ENCODE results near the gene CUEDC2.

CUEDC2 gene

GRCh38 chr10:102467318-102467717, 34.9 kb upstream of the CUEDC2 start:
- Histone ChIP-seq H3K79me2 (ENCODE audit: insufficient read depth, low read length) (no peaks in the 10 kb centered on the region), H3K36me3 (ENCODE audit: insufficient read depth, low read length) (peaks cover 8% of the 10 kb centered on the region), H3K27ac (ENCODE audit: low read depth, low read length, poor library complexity, severe bottlenecking) (no peak overlapping the region), H3K4me2 (ENCODE audit: low read length) (no peak overlapping the region), H3K9me2 (ENCODE audit: low read depth, low read length) (no peaks in the 10 kb centered on the region), H3K9me3 (ENCODE audit: low read length) (no peaks in the 10 kb centered on the region), H3K4me1 (ENCODE audit: insufficient read depth, low read length, severe bottlenecking) (peaks cover 17% of the 10 kb centered on the region), H4K20me1 (ENCODE audit: insufficient read depth, low read length) (no peaks in the 10 kb centered on the region), H3F3A (ENCODE audit: insufficient read depth, low read length) (no peaks in the 10 kb centered on the region), H3K27me3 (ENCODE audit: insufficient read depth, low read length) (no peaks in the 10 kb centered on the region), H2AFZ (ENCODE audit: low read length) (no peak overlapping the region), H3K9ac (ENCODE audit: low read length) (no peak overlapping the region), H3K4me3 (ENCODE audit: low read depth, low read length, poor library complexity, severe bottlenecking) (no peak overlapping the region)
- TF ChIP-seq EZH2 (IDR thresholded peaks at IDR 0.05; ENCODE audit: borderline replicate concordance, low read length) (no peak), CTCF (IDR thresholded peaks at IDR 0.05; ENCODE audit: low read length) (no peak)

- Histone ChIP-seq H3K9me2 (ENCODE audit: low read depth, low read length) (no peaks in the 10 kb centered on the region), H3K9me3 (ENCODE audit: low read length) (no peaks in the 10 kb centered on the region), H3K27ac (ENCODE audit: low read depth, low read length, poor library complexity, severe bottlenecking) (no peak overlapping the region), H3K27me3 (ENCODE audit: insufficient read depth, low read length) (no peaks in the 10 kb centered on the region), H3K4me2 (ENCODE audit: low read length) (no peak overlapping the region), H3K36me3 (ENCODE audit: insufficient read depth, low read length) (peaks cover 8% of the 10 kb centered on the region), H3K4me1 (ENCODE audit: insufficient read depth, low read length, severe bottlenecking) (peaks cover 30% of the 10 kb centered on the region), H3K9ac (ENCODE audit: low read length) (no peak overlapping the region), H4K20me1 (ENCODE audit: insufficient read depth, low read length) (no peaks in the 10 kb centered on the region), H3K79me2 (ENCODE audit: insufficient read depth, low read length) (no peaks in the 10 kb centered on the region), H2AFZ (ENCODE audit: low read length) (no peak overlapping the region), H3K4me3 (ENCODE audit: low read depth, low read length, poor library complexity, severe bottlenecking) (no peak overlapping the region), H3F3A (ENCODE audit: insufficient read depth, low read length) (no peaks in the 10 kb centered on the region)
- TF ChIP-seq CTCF (IDR thresholded peaks at IDR 0.05; ENCODE audit: low read length) (no peak), EZH2 (IDR thresholded peaks at IDR 0.05; ENCODE audit: borderline replicate concordance, low read length) (no peak)
Observed at GRCh38 chr10:102465466-102465865, 33.1 kb upstream of the CUEDC2 start.

GRCh38 chr10:102463983-102464382, 31.6 kb upstream of the CUEDC2 start:
- peaks cover 31% of the 10 kb centered on the region for H3K4me1 ChIP-seq (ENCODE audit: insufficient read depth, low read length, severe bottlenecking)
- no peaks in the 10 kb centered on the region for H3K79me2 ChIP-seq (ENCODE audit: insufficient read depth, low read length)
- no peaks in the 10 kb centered on the region for H4K20me1 ChIP-seq (ENCODE audit: insufficient read depth, low read length)
- no peaks in the 10 kb centered on the region for H3K9me2 ChIP-seq (ENCODE audit: low read depth, low read length)
- peak overlapping the region; percentile 94 for H3K27ac ChIP-seq (ENCODE audit: low read depth, low read length, poor library complexity, severe bottlenecking)
- TF ChIP-seq EZH2 (IDR thresholded peaks at IDR 0.05; ENCODE audit: borderline replicate concordance, low read length): no peak
- TF ChIP-seq CTCF (IDR thresholded peaks at IDR 0.05; ENCODE audit: low read length): no peak
- H3K9ac ChIP-seq (ENCODE audit: low read length): peak overlapping the region; percentile 75; the same call in 1 of the 2 replicates
- H3K27me3 ChIP-seq (ENCODE audit: insufficient read depth, low read length): no peaks in the 10 kb centered on the region
- H2AFZ ChIP-seq (ENCODE audit: low read length): no peak overlapping the region
- H3K4me2 ChIP-seq (ENCODE audit: low read length): peak overlapping the region; percentile 94
- peak overlapping the region; percentile 85 for H3K4me3 ChIP-seq (ENCODE audit: low read depth, low read length, poor library complexity, severe bottlenecking)
- H3K36me3 ChIP-seq (ENCODE audit: insufficient read depth, low read length): peaks cover 5% of the 10 kb centered on the region
- H3F3A ChIP-seq (ENCODE audit: insufficient read depth, low read length): no peaks in the 10 kb centered on the region
- H3K9me3 ChIP-seq (ENCODE audit: low read length): no peaks in the 10 kb centered on the region
